OCI-LY1 (cell line): ENCODE measurements around the gene LEP.

Source experiments
- H2AFZ ChIP-seq: fragments of 200-600 bp; sonication (generic), shearing (Covaris generic); 2 replicates; pipeline ENCODE4 v1.6.0; 2014; ENCODE audit warnings: antibody characterized with exemption, mild to moderate bottlenecking, low read length
- H3F3A ChIP-seq: fragments of 200-600 bp; sonication (generic), shearing (Covaris generic); 2 replicates; pipeline ENCODE4 v1.6.0; 2014; ENCODE audit warnings: mild to moderate bottlenecking, antibody characterized with exemption, low read length, moderate library complexity; ENCODE audit not compliant: insufficient read depth
- H3K27ac ChIP-seq: fragments of 200-600 bp; sonication (generic); 2 replicates; pipeline ENCODE4 v1.5.1; 2014; ENCODE audit warnings: low read length, mixed run types, mild to moderate bottlenecking, low read depth; ENCODE audit not compliant: poor library complexity, severe bottlenecking
- H3K27me3 ChIP-seq: fragments of 200-600 bp; sonication (generic); 2 replicates; pipeline ENCODE4 v1.6.0; 2014; ENCODE audit warnings: antibody characterized with exemption, mild to moderate bottlenecking, low read length, moderate library complexity; ENCODE audit not compliant: insufficient read depth
- H3K36me3 ChIP-seq: fragments of 200-600 bp; sonication (generic); 2 replicates; pipeline ENCODE4 v1.6.1; 2014; ENCODE audit warnings: mild to moderate bottlenecking, antibody characterized with exemption, low read length, moderate library complexity, mixed read lengths; ENCODE audit not compliant: insufficient read depth
- H3K4me1 ChIP-seq: fragments of 200-600 bp; sonication (generic); 2 replicates; pipeline ENCODE4 v1.5.1; 2014; ENCODE audit warnings: mild to moderate bottlenecking, low read length, moderate library complexity; ENCODE audit not compliant: insufficient read depth, severe bottlenecking
- H3K4me2 ChIP-seq: fragments of 200-600 bp; sonication (generic), shearing (Covaris generic); 2 replicates; pipeline ENCODE4 v1.6.1; 2014; ENCODE audit warnings: low read length
- H3K4me3 ChIP-seq: fragments of 200-600 bp; sonication (generic); 2 replicates; pipeline ENCODE4 v1.5.1; 2014; ENCODE audit warnings: low read length, low read depth, mild to moderate bottlenecking, mixed read lengths; ENCODE audit not compliant: poor library complexity, severe bottlenecking
- H3K79me2 ChIP-seq: fragments of 200-600 bp; shearing (Covaris generic); 2 replicates; pipeline ENCODE4 v1.6.1; 2016; ENCODE audit warnings: mixed run types, low read length, mixed read lengths; ENCODE audit not compliant: insufficient read depth
- H3K9ac ChIP-seq: fragments of 200-600 bp; sonication (generic), shearing (Covaris generic); 2 replicates; pipeline ENCODE4 v1.6.1; 2014; ENCODE audit warnings: mild to moderate bottlenecking, low read length, mixed read lengths
- H3K9me2 ChIP-seq: fragments of 200-600 bp; sonication (generic), shearing (Covaris generic); 2 replicates; pipeline ENCODE4 v1.6.1; 2014; ENCODE audit warnings: low read depth, mild to moderate bottlenecking, low read length, mixed read lengths
- H3K9me3 ChIP-seq: fragments of 200-600 bp; shearing (Covaris generic); 2 replicates; pipeline ENCODE4 v1.6.1; 2014; ENCODE audit warnings: low read length, mixed read lengths
- H4K20me1 ChIP-seq: fragments of 200-600 bp; sonication (generic), shearing (Covaris generic); 2 replicates; pipeline ENCODE4 v1.6.0; 2016; ENCODE audit warnings: mild to moderate bottlenecking, low read length; ENCODE audit not compliant: insufficient read depth
- CTCF ChIP-seq: fragments of 200-600 bp; sonication (generic), shearing (Covaris generic); IDR thresholded peaks from 2 replicates; pipeline ENCODE4 v1.5.1; 2017; ENCODE audit warnings: mild to moderate bottlenecking, antibody characterized with exemption, low read length, moderate library complexity, mixed read lengths
- EZH2 ChIP-seq: fragments of 200-600 bp; sonication (generic), shearing (Covaris generic); IDR thresholded peaks from 2 replicates; pipeline ENCODE4 v1.8.0; 2017; ENCODE audit warnings: borderline replicate concordance, mixed run types, mild to moderate bottlenecking, antibody characterized with exemption, low read length, moderate library complexity, mixed read lengths

The LEP gene

GRCh38 chr7:128217967-128218652, 23.0 kb upstream of the LEP start:
- Histone ChIP-seq H3K4me3 (no peak overlapping the region), H3K27ac (no peak overlapping the region), H3K9me3 (no peaks in the 10 kb centered on the region), H3K79me2 (no peaks in the 10 kb centered on the region), H3K4me1 (no peaks in the 10 kb centered on the region), H3K9ac (no peak overlapping the region), H2AFZ (no peak overlapping the region), H3K27me3 (peaks cover 7% of the 10 kb centered on the region; the same call in 1 of the 2 replicates), H4K20me1 (no peaks in the 10 kb centered on the region), H3F3A (no peaks in the 10 kb centered on the region), H3K36me3 (no peaks in the 10 kb centered on the region), H3K9me2 (no peaks in the 10 kb centered on the region), H3K4me2 (no peak overlapping the region)
- peak; percentile 64 for TF ChIP-seq CTCF
- no peak for TF ChIP-seq EZH2

GRCh38 chr7:128219636-128220035, 21.4 kb upstream of the LEP start:
- Histone ChIP-seq H3F3A (no peaks in the 10 kb centered on the region), H3K9me3 (no peaks in the 10 kb centered on the region), H3K27me3 (peaks cover 7% of the 10 kb centered on the region; the same call in 1 of the 2 replicates), H3K4me1 (no peaks in the 10 kb centered on the region), H3K36me3 (no peaks in the 10 kb centered on the region), H3K27ac (no peak overlapping the region), H2AFZ (no peak overlapping the region), H4K20me1 (no peaks in the 10 kb centered on the region), H3K4me3 (no peak overlapping the region), H3K9me2 (no peaks in the 10 kb centered on the region), H3K4me2 (no peak overlapping the region), H3K9ac (no peak overlapping the region), H3K79me2 (no peaks in the 10 kb centered on the region)
- no peak for TF ChIP-seq CTCF
- no peak for TF ChIP-seq EZH2

GRCh38 chr7:128221929-128222403, 19.1 kb upstream of the LEP start:
- Histone ChIP-seq H4K20me1 (no peaks in the 10 kb centered on the region), H3K27ac (no peak overlapping the region), H3K9ac (no peak overlapping the region), H3K9me2 (no peaks in the 10 kb centered on the region), H3K4me3 (no peak overlapping the region), H3K79me2 (no peaks in the 10 kb centered on the region), H3K9me3 (no peaks in the 10 kb centered on the region), H2AFZ (no peak overlapping the region), H3K36me3 (no peaks in the 10 kb centered on the region), H3K4me2 (no peak overlapping the region), H3K27me3 (peaks cover 7% of the 10 kb centered on the region; the same call in 1 of the 2 replicates), H3K4me1 (no peaks in the 10 kb centered on the region), H3F3A (no peaks in the 10 kb centered on the region)
- no peak for TF ChIP-seq CTCF
- TF ChIP-seq EZH2: no peak
